ENCODE measurements around the gene IFNAR1.

DNA sequence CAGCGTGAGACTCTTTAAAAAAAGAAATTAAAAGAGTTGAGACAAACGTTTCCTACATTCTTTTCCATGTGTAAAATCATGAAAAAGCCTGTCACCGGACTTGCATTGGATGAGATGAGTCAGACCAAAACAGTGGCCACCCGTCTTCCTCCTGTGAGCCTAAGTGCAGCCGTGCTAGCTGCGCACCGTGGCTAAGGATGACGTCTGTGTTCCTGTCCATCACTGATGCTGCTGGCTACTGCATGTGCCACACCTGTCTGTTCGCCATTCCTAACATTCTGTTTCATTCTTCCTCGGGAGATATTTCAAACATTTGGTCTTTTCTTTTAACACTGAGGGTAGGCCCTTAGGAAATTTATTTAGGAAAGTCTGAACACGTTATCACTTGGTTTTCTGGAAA, 31.2 kb downstream of the IFNAR1 start:
- TF ChIP-seq, protein P1, sequence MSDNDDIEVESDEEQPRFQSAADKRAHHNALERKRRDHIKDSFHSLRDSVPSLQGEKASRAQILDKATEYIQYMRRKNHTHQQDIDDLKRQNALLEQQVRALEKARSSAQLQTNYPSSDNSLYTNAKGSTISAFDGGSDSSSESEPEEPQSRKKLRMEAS (IDR thresholded peaks at IDR 0.05), result no peak
- TF ChIP-seq CEBPB (IDR thresholded peaks at IDR 0.05), result no peak
